GM19043 (cell line): ENCODE data around the gene BCLAF1.

ENCODE experiments used
- ATAC-seq: cut with Tn5 transposase; IDR thresholded peaks from one replicate; pipeline ENCODE4 v1.9.1; 2021; ENCODE audit warnings: low read depth; ENCODE audit not compliant: unreplicated experiment

BCLAF1 gene, protein sequence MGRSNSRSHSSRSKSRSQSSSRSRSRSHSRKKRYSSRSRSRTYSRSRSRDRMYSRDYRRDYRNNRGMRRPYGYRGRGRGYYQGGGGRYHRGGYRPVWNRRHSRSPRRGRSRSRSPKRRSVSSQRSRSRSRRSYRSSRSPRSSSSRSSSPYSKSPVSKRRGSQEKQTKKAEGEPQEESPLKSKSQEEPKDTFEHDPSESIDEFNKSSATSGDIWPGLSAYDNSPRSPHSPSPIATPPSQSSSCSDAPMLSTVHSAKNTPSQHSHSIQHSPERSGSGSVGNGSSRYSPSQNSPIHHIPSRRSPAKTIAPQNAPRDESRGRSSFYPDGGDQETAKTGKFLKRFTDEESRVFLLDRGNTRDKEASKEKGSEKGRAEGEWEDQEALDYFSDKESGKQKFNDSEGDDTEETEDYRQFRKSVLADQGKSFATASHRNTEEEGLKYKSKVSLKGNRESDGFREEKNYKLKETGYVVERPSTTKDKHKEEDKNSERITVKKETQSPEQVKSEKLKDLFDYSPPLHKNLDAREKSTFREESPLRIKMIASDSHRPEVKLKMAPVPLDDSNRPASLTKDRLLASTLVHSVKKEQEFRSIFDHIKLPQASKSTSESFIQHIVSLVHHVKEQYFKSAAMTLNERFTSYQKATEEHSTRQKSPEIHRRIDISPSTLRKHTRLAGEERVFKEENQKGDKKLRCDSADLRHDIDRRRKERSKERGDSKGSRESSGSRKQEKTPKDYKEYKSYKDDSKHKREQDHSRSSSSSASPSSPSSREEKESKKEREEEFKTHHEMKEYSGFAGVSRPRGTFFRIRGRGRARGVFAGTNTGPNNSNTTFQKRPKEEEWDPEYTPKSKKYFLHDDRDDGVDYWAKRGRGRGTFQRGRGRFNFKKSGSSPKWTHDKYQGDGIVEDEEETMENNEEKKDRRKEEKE

DNA sequence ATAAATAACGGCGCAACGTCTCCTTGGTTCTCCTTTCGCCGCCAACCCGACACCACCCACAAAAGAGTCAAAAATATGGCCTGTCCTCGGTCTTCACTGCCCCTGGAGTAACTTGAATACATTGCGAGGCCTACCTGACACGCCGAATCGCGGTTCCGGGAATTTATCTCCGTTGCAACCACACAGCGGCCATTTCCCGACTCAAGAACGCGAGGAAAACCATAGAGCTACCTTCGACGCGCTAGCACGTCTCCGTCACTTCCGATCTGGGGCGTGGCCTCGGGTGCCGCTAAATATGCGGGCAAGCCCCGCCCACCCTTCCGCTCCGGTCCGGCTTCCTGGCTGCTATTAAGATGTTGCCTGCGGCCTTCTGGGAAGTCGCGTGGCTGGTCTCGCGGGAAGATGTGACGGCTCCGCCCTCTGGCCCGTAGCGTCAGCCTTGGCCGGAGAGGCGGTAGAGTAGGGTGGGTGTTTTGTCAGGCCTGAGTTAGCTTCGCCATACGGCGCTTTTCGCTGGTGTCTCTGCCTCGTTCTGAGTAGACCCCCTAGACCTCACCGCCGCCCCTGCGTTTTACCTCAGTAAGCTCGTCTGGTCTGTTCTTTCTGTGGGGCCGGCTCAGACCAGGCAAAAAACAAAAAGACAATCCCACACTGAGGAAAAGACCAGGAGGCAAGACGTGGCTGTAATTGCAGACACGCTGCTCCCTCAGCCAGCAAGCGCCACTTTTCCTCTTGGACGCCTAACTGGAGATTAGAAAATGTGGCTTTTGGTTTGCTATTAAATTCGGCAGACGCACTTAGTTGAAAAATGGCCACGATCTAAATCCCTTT is at the start of gene BCLAF1:
BCLAF1 (minus strand) TSS at position 268 of the 831 bp plus-strand sequence. CDS start 9,980 bp downstream, outside the sequence.
- ATAC-seq: peak; percentile 88

DNA sequence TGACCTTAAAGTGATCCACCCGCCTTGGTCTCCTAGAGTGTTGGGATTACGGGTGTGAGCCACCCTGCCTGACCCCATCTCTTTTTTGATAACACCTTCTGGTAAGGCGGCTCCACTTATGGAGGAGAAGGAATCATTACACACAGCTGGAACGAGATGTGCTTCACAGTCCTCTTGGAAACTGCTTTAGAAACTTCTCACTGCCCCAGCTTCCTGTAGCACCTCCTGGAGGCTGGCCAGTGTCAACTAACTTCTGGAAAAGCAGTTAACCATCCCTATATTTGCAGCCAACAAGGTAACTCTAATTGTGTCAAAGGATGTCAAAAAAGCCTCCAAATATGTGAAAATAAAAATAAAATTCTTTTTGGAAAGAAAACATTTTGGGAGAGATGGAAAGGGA is 48.8 kb upstream of the BCLAF1 start:
- ATAC-seq: no peak

DNA sequence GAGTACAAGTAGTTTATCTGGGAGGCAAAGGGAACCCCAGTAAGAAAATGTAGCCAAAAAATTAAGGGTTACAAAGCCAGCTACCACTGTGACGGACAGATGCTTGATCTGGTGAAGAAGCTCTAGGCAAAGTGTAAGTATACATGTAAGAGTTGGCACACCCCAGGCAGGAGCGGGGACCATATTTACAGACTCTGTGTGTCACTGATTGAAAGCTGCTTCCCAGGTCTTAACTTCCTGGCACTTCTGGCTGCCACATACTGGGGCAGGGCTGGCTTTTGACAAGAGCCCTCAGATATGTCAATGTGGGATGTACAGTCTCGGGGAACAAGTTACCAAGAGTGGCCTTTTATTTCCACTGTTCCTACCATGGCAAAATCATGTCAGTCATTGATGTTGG is 48.0 kb upstream of the BCLAF1 start:
- no peak for ATAC-seq

DNA sequence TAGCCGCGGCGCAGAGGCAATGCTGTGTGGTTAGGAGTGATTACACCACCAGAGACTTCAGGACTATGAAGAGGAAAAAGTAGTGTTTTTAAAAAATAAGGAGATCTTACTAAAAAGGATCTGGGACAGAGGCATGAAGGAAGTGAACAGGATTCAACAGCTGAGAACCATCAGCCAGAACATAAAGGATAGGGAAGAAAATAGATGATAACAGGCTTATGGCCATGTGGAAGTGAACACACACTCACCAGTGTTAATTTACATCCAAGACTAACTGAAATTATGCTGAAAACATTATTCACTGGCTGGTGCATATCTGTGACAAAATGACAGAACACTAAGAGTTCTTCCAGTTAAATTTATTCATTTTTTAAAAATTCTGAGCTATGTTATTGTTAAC is 47.5 kb upstream of the BCLAF1 start:
- no peak for ATAC-seq

DNA sequence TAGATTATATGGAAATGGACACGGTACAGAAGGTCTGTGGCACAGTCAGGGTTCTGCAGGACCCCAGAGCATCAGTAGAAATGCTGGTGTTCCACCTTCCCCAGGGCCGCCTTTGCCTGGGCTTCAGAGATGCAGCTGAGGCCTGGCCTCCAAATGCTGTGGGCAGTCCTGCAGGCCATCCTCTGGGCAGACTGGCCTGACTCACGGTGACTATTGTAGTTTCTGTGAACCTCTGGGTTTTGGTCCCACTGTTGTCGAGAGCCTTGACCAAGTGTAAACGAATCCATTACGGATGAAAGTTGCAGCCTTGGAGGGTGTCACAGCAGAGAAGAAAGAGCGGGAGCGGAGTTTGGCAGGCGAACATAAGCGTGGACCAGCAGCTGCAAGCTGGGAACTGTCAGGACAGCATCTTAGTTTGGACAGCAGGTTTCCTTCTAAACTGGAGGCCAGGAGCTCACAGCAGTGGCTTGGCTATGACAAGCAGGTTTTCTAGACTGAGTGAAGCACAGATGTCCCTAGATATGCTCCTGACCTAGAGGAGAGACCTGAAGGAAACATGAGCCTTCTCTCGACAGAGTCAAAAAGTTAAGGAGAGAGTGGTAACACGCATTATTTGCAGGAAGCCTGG is 46.2 kb upstream of the BCLAF1 start:
- no peak for ATAC-seq

DNA sequence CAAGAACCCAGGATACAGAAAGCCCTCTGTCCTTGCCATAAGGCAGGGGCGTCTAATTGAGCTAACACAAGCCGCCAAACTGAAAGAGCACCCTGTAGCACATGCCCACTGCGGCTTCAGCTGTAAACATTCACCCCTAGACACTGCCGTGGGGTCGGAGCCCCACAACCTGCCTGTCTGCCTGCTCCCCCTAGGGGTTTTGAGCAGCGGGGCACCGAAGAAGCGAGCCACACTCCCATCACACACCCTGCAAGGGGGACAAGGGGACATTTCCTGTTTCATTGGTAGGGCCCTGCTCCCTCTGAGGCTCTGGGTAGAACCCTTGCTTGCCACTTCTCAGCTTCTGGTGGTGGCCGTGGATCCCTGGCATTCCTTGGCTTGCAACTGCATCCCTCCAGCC is 45.2 kb upstream of the BCLAF1 start:
- no peak for ATAC-seq

DNA sequence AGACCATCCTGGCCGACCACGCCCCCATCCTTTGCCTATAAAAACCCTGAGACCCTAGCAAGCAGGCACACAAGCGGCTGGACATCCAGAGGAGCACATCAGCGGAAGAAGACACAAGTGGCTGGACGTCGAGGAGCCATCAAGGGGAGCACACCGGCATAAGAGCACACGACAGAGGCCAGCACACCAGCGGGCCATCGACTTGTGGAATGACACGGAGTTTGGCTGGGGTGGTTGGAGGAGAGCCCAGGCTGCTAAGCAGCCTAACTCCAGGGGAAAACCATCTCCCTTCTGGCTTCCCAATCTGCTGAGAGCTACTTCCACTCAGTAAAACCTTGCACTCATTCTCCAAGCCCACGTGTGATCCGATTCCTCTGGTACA is 44.8 kb upstream of the BCLAF1 start:
- ATAC-seq: no peak

DNA sequence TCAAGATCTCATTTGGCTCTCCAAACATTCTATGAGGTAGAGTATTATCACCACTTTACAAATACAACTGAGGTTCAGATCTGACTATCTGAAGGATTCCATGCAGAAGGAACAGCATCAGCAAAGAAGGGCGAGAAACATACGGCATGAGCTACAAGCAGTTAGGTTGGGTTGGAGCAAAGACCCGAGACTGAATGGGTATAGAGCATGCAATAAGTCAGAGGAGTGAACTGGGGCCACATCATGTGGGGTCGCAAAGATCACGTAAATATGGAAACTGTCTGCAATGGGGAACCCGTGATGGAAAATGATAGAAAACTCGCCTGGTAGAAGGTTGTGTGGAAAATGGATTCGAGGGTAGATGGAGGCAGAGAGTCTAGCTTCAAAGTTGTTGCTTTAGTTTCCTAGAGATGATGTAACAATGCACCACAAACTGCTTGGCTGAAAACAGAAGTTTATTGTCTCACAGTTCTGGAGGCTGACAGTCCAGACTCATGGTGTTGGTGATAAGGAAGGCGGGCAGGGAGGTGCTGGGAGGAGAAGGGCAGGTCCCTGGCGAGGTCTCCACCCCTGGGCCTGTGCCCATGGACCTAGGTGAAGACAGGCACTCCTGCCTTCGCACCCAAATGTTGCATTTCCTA is 44.3 kb upstream of the BCLAF1 start:
- no peak for ATAC-seq

DNA sequence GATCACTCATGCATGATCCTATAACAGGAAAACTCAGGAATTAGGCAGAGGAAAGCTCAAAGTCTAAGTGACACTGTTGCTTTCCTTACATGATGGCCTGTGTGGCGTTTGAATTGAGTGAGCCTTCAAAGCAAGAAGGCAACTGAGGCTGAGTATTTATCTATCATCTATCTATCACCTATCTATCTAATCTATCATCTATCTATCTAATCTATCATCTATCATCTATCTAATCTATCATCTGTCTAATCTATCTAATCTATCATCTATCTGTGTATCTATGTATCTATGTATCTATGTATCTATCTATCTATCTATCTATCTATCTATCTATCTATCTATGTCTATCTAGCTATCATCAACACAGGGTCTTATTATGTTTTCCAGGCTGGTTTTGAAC is 41.8 kb upstream of the BCLAF1 start:
- ATAC-seq: no peak

DNA sequence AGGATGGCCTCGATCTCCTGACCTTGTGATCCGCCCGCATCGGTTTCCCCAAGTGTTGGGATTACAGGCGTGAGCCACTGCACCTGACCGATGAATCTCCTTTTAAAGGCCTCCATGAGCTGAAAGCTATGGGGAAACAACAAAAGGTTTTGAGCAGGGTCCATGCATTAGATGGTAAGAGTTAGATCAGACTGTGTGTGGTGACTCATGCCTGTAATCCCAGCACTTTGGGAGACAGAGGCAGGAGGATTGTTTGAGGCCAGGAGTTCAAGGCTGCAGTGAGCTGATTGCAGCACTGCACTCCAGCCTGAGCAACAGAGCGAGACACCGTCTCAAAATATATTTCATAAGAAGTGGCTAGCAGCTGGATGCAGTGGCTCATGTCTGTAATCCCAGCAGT is 41.0 kb upstream of the BCLAF1 start:
- no peak for ATAC-seq

DNA sequence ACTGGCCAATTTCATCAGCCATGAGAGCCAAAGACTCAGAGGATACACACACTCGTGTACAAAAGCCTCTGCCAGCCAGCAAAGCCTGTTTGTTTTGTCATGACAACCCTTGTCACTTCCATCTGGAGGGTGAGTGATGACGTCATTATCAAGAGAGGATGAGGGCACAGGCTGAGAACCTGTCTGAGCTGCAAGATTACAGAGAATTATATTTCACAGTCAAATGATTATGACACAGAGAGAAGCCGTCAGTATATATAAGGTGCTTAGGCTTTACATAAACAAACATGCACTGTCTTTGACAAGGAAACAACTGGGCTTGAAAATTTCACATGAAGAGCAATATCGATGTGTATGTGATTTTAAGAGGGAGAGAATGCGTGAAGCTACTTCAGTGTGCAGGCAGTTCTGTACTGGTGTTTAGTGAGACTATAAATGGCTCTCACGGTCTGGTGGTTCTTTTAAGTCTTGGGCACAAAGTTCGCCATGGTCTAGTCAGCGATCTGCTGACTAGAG is 36.5 kb upstream of the BCLAF1 start:
- no peak for ATAC-seq

DNA sequence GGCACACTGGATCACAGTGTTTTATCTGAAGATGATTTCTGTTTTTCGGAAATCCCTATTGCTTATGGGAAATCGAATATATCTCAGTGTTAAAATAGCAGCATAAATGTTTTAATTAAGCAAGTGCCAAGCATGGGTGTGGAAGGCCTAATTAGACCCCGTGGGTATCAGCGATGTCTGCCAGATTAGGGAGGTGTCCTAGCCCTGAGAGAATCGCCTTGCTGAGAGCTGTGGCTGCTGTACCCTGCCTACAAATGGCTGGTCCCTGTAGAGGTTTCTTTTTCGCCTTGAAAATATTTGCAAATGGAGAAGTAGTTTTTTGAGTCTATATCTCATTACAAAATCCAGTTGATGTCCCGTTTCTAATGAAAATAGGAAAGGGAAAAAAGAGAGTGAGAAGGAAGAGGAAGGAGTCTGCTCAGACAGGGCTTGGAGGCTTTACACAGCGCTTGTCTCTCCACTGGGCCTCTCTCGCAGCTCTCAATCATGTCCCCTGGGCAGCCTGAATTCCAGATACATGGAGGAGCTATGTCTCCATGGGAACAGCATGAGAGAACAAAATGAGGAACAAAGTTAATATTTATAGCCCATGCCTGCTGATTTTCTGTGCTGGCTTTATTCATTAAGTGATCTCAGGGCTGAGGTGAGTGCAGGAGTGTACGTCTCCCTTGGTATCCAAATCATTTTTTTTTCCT is 35.2 kb upstream of the BCLAF1 start:
- ATAC-seq: no peak

DNA sequence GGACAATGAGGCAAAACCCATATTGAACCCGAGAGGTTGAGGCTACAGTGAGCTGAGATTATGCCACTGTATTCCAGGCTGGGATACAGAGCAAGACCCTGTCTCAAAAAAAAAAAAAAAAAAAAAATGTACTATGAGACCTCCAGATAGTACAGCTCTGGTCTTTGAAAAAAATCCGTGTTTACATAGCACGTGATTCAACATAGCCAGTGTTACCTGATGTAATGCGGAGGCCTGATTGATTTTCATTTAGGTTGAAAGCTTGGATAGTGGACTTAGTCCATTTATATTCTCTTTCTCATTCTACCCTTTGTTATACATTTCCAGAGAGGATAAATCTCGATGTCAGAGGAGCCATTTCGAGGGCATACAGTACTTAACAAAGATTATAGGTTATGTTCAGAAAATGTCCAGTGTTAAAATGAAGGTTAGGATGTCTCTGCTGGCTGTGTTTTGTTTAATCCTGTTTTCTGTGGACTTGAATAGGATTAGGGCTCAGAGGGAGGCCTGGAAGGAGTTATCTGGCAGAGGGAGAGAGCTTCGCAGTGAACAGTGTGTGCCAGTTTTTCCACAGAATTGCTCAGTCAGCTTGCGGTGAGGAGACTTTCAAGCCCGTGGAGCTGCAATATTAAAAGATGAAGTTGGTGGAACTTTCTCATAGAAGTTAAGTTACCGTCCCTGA is 33.9 kb upstream of the BCLAF1 start:
- no peak for ATAC-seq

DNA sequence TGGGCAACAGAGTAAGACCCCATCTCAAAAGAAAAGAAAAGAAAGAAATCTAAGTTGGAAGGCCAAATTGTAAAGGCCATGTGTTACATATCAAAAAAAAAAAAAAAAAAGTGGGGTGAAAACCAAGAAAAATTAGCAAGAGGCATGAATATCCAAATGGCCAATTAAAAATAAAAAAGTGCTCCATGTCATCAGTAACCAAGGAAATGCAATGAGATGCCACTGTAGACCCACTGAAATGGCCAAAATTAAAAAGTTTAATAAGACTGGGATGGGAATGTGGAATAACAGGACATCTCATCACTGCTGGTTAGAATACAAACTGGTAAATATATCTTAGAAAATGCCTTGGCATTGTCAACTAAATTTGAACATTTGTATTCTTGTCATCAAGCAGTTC is 30.1 kb upstream of the BCLAF1 start:
- no peak for ATAC-seq

DNA sequence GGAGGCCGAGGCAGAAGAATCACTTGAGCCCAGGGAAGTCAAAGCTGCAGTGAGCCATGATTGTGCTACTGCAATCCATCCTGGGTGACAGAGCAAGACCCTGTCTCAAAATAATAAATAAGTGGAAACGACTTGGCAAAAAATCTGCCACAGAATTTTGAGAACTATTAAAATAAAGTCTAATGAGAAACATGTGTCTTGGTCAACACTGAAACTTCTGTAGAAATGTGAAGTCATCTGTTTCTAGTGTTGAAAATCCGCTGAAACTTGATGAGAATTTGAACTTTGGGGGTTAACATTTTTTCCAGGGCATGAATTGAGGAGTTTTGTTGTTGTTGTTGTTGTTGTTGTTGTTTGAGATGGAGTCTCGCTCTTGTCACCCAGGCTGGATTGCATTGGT is 29.0 kb upstream of the BCLAF1 start:
- no peak for ATAC-seq

DNA sequence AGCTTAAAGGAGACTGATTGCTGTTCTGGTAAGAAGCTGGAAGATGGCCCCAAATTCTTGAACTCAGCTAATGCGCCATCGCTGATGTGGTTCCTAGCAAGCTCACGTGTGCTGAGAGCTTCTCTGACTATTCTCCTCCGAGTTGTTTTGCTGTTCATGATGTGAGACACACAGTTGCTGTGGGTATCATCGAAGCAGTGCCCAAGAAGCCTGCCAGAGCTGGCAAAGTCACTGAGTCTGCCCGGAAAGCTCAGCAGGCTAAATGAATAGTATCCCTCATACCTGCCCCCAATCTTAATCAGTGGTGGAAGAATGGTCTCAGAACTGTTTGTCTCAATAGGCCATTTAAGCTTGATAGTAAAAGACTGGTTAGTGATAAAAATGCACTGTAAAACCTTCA is 28.3 kb upstream of the BCLAF1 start:
- ATAC-seq: no peak

DNA sequence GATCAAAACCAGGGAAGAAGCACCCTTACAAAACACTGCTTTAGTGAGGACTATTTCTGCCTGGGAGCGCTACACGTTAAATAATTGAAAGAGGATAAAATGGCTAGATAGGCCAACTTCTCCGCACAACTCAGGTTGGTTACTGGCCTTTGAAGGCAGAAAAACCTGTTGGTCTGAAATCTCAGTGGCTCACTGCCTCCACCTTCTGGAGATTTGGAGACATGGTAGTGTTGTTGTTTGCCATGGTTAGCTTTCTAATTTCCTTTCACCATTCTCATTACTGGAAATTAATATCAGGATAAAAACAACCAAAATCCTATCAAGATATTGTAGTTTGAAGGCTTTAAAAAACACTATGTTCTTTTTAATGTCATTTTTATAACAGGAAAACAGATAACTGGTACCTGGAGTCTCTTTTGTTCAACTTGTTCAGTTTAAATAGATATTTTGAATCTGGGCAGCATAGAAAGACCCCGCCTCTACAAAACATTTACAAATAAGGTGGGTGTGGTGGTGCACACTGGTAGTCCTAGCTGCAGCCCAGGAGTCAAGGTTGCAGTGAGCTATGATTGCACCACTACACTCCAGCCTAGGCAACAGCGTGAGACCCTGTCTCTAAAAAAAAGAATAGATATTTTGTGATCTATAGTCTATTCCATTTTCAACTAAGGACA is 27.5 kb upstream of the BCLAF1 start:
- peak; percentile 70 for ATAC-seq

DNA sequence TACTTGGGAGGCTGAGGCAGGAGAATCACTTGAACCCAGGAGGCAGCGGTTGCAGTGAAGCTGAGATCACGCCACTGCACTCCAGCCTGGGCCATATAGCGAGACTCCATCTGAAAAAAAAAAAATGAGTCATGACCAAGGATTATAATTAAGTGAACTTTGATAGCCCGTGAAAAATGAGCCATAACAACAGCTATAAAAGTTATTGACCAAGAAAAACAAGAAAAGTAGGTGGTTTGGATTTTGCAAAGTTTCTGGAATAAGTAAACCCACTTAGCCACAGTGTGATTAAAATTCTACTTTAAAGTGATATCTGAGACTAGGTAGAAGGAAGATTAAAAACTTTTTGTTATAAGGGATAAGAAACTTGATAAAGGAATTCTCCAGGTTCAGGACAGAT is 25.9 kb upstream of the BCLAF1 start:
- no peak for ATAC-seq
